ENCODE measurements around the gene VAMP5.
"Not testable (repeated sequence)": the region's sequence is repeated elsewhere in the genome, so short reads cannot be mapped to it uniquely, and the experiment has no call there.

The VAMP5 gene

GRCh38 chr2:85539361-85540132, 44.7 kb upstream of the VAMP5 start:
- POLR2A ChIA-PET: interaction anchor here (0.6 to 5.7 kb wide), 42 partner anchors 9 to 212 kb away, joined by 3 to 103 read pairs (median 6); partner anchors contain the start of genes C2orf68, ELMOD3, GGCX and RETSAT
- TF ChIP-seq, protein P1, sequence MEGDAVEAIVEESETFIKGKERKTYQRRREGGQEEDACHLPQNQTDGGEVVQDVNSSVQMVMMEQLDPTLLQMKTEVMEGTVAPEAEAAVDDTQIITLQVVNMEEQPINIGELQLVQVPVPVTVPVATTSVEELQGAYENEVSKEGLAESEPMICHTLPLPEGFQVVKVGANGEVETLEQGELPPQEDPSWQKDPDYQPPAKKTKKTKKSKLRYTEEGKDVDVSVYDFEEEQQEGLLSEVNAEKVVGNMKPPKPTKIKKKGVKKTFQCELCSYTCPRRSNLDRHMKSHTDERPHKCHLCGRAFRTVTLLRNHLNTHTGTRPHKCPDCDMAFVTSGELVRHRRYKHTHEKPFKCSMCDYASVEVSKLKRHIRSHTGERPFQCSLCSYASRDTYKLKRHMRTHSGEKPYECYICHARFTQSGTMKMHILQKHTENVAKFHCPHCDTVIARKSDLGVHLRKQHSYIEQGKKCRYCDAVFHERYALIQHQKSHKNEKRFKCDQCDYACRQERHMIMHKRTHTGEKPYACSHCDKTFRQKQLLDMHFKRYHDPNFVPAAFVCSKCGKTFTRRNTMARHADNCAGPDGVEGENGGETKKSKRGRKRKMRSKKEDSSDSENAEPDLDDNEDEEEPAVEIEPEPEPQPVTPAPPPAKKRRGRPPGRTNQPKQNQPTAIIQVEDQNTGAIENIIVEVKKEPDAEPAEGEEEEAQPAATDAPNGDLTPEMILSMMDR (IDR thresholded peaks at IDR 0.05; ENCODE audit: insufficient read depth, low read length, missing control alignments): no peak
- CTCF ChIA-PET: interaction anchor here (0.8 to 30.0 kb wide), 11 partner anchors 9 to 471 kb away, joined by 3 to 922 read pairs (median 4); partner anchors contain the start of gene SH2D6
- peak overlapping the region; percentile 99 for H3K4me3 ChIP-seq (ENCODE audit: low read depth, low read length)
- DNase-seq (ENCODE audit: low read depth, low spot score): no peak

GRCh38 chr2:85540133-85540648, 44.0 kb upstream of the VAMP5 start:
- POLR2A ChIA-PET: interaction anchor here (0.6 to 5.7 kb wide), 20 partner anchors 9 to 186 kb away, joined by 3 to 103 read pairs (median 19); partner anchors contain the start of genes ELMOD3, GGCX, RETSAT and RNF181
- DNase-seq (ENCODE audit: low read depth, low spot score): no peak
- CTCF ChIA-PET: interaction anchor here (0.8 to 30.0 kb wide), 4 partner anchors 11 to 107 kb away, joined by 3 to 922 read pairs (median 54); partner anchors contain the start of gene SH2D6
- peak overlapping the region; percentile 99 for H3K4me3 ChIP-seq (ENCODE audit: low read depth, low read length)
- TF ChIP-seq, protein P1 (IDR thresholded peaks at IDR 0.05; ENCODE audit: insufficient read depth, low read length, missing control alignments): no peak

DNA sequence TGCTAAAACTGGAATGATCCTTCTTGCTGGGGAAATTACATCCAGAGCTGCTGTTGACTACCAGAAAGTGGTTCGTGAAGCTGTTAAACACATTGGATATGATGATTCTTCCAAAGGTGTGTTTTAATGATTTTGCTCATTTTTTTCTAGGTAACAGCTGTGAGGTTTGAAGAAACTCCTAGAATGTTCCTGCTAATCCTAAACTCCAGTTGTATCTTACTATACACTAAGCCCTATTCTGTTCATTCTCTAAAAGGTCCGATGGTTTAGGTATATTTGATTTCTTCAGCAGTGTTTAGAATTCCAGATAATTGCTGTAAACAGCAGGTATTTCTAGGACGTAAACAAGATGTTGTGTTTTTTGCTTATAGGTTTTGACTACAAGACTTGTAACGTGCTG, 43.0 kb upstream of the VAMP5 start:
- CTCF ChIA-PET: interaction anchor here (8.6 to 30.0 kb wide), 2 partner anchors 10 to 108 kb away, joined by 104 to 922 read pairs; partner anchors contain the start of gene SH2D6

GRCh38 chr2:85541753-85542457, 42.3 kb upstream of the VAMP5 start:
- POLR2A ChIA-PET: interaction anchor here (1.1 to 5.7 kb wide), 5 partner anchors 7 to 177 kb away, joined by 3 to 103 read pairs (median 47); partner anchors contain the start of gene SH2D6
- DNase-seq (ENCODE audit: low read depth, low spot score): no peak
- CTCF ChIA-PET: interaction anchor here (8.6 to 30.0 kb wide), 2 partner anchors 10 to 109 kb away, joined by 104 to 922 read pairs; partner anchors contain the start of gene SH2D6
- peak overlapping the region; percentile 99 for H3K4me3 ChIP-seq (ENCODE audit: low read depth, low read length)
- TF ChIP-seq, protein P1 (IDR thresholded peaks at IDR 0.05; ENCODE audit: insufficient read depth, low read length, missing control alignments): no peak

More for the DNA sequence above, 43.0 kb upstream of the VAMP5 start:
- TF ChIP-seq, protein P1 (IDR thresholded peaks at IDR 0.05; ENCODE audit: insufficient read depth, low read length, missing control alignments): no peak
- POLR2A ChIA-PET: interaction anchor here (3.2 to 5.7 kb wide), 8 partner anchors 8 to 187 kb away, joined by 27 to 103 read pairs (median 47); partner anchors contain the start of genes ELMOD3, RETSAT and SH2D6
- H3K4me3 ChIP-seq (ENCODE audit: low read depth, low read length): peak overlapping the region; percentile 99
- DNase-seq (ENCODE audit: low read depth, low spot score): no peak

GRCh38 chr2:85542777-85543176, 41.5 kb upstream of the VAMP5 start:
- POLR2A ChIA-PET: interaction anchor here (0.5 to 5.7 kb wide), 5 partner anchors 97 to 178 kb away, joined by 3 to 103 read pairs (median 3); partner anchors contain the start of gene SH2D6
- DNase-seq (ENCODE audit: low read depth, low spot score): no peak
- CTCF ChIA-PET: interaction anchor here (8.6 to 30.0 kb wide), 2 partner anchors 9 to 110 kb away, joined by 104 to 922 read pairs; partner anchors contain the start of gene SH2D6

GRCh38 chr2:85544254-85544691, 40.0 kb upstream of the VAMP5 start:
- H3K4me3 ChIP-seq (ENCODE audit: low read depth, low read length); DNase-seq (ENCODE audit: low read depth, low spot score): not testable (repeated sequence)
- ChIA-PET POLR2A (interaction anchor here (0.8 to 3.0 kb wide), 5 partner anchors 40 to 190 kb away, joined by 3 to 9 read pairs (median 4); partner anchors contain the start of genes RETSAT and SH2D6), CTCF (interaction anchor here (8.6 to 30.0 kb wide), 2 partner anchors 7 to 111 kb away, joined by 104 to 922 read pairs; partner anchors contain the start of gene SH2D6)

More at GRCh38 chr2:85542777-85543176, 41.5 kb upstream of the VAMP5 start:
- TF ChIP-seq, protein P1 (IDR thresholded peaks at IDR 0.05; ENCODE audit: insufficient read depth, low read length, missing control alignments): no peak
- H3K4me3 ChIP-seq (ENCODE audit: low read depth, low read length): no peak overlapping the region

- not testable (repeated sequence) for H3K4me3 ChIP-seq (ENCODE audit: low read depth, low read length); DNase-seq (ENCODE audit: low read depth, low spot score)
- ChIA-PET CTCF (interaction anchor here (0.7 to 30.0 kb wide), 5 partner anchors 10 to 112 kb away, joined by 3 to 922 read pairs (median 3); partner anchors contain the start of gene SH2D6), POLR2A (interaction anchor here (0.5 to 3.0 kb wide), 10 partner anchors 16 to 191 kb away, joined by 3 to 21 read pairs (median 4); partner anchors contain the start of genes GGCX, RETSAT and SH2D6)
Observed at GRCh38 chr2:85544915-85545779, 39.1 kb upstream of the VAMP5 start.
